K562 (cell line): ENCODE results near the gene BRD3. TPM values are rescaled to one million over a fixed set of nuclear protein-coding genes. Genes with fewer than 3 reads are reported as not detected.

Experiments
- HBP1 ChIP-seq: fragments of 450-650 bp; formaldehyde crosslinking; IDR thresholded peaks from 2 replicates; pipeline ENCODE4 v1.4.0; 2022; ENCODE audit warnings: missing genetic modification characterization
- MBD2 ChIP-seq: sonication (generic); IDR thresholded peaks from 2 replicates; pipeline ENCODE4 v1.6.1; 2016; ENCODE audit warnings: low read depth, borderline replicate concordance
- SMC3 ChIP-seq: conservative IDR thresholded peaks from 2 replicates; pipeline ENCODE4 v1.6.1; 2011; ENCODE audit warnings: low read depth, low read length, improper control_type of control experiment; ENCODE audit not compliant: insufficient read depth
- TBP ChIP-seq: optimal IDR thresholded peaks from 2 replicates; pipeline ENCODE3; 2011; ENCODE audit warnings: low read depth, low read length, improper control_type of control experiment
- WHSC1 ChIP-seq: IDR thresholded peaks from one replicate; pipeline ENCODE4 v1.6.1; 2012; ENCODE audit warnings: low read length, control low read depth, inconsistent platforms
- XRCC3 ChIP-seq: fragments of 450-650 bp; IDR thresholded peaks from 2 replicates; pipeline ENCODE4 v1.6.1; 2017; ENCODE audit warnings: mild to moderate bottlenecking, moderate library complexity
- ZFPM2 ChIP-seq: fragments of 250-450 bp; sonication (Bioruptor Pico); IDR thresholded peaks from 2 replicates; pipeline ENCODE4 v1.5.1; 2022; ENCODE audit warnings: mild to moderate bottlenecking
- ZNF165 ChIP-seq: fragments of 250-450 bp; sonication (Bioruptor Pico); IDR thresholded peaks from 2 replicates; pipeline ENCODE4 v1.4.0; 2020; ENCODE audit warnings: borderline replicate concordance
- ZNF395 ChIP-seq: fragments of 200-800 bp; sonication (Bioruptor generic); IDR thresholded peaks from 2 replicates; pipeline ENCODE4 v1.6.1; 2017; ENCODE audit warnings: missing genetic modification characterization, missing compliant biosample characterization
- ZNF75A ChIP-seq: fragments of 450-650 bp; formaldehyde crosslinking; IDR thresholded peaks from 2 replicates; pipeline ENCODE4 v1.4.0; 2020; ENCODE audit warnings: mild to moderate bottlenecking
- polyA plus RNA-seq, 8 experiments: library from polyadenylated mRNA; depleted of rRNA in 4 of 8; stranded (reverse) in 5 of 8; unstranded in 3 of 8; fragments of >200 nt; fragmentation: Nextera tagmentation in 2 of 8; fragmentation: Illumina TruSeq in 1 of 8; extraction: Ambion mirVana in 2 of 8; extraction: Trizol in 1 of 8; gene quantifications; 2 replicates each; pipeline versions ENCODE4 v1.2.1 to v1.2.3, GENCODE V29; 2011 to 2014; ENCODE audit warnings: inconsistent platforms in 1 of 8, missing spikeins in 1 of 8
- total RNA-seq, 7 experiments: library from RNA; depleted of rRNA in 6 of 7; stranded (reverse); fragments of >200 nt in 6 of 7; fragmentation: Illumina TruSeq in 2 of 7; extraction: Trizol in 2 of 7; gene quantifications; 2 replicates each; pipeline versions ENCODE4 v1.2.1 to v1.2.3, GENCODE V29; 2011 to 2021; ENCODE audit warnings: low replicate concordance in 1 of 7
- TF ChIP-seq, protein P1 (sequence below): sonication (generic); formaldehyde crosslinking; IDR thresholded peaks from 2 replicates; pipeline ENCODE4 v1.8.1; 2023; ENCODE audit warnings: mild to moderate bottlenecking, missing genetic modification reagents
- TF ChIP-seq, protein P2 (sequence below): fragments of 450-650 bp; IDR thresholded peaks from 2 replicates; pipeline ENCODE4 v1.6.1; 2016; ENCODE audit warnings: mild to moderate bottlenecking, moderate library complexity

Gene BRD3
- total and polyA plus RNA-seq, 9 of the 15 experiments (the other 6 are each of a cell fraction or from before 2014, with no cell fraction given): 0.82 to 37.1 (median 4.2) TPM

GRCh38 chr9:134067904-134068743 lies at the start of gene BRD3 (continued):
- TF ChIP-seq, protein P1, sequence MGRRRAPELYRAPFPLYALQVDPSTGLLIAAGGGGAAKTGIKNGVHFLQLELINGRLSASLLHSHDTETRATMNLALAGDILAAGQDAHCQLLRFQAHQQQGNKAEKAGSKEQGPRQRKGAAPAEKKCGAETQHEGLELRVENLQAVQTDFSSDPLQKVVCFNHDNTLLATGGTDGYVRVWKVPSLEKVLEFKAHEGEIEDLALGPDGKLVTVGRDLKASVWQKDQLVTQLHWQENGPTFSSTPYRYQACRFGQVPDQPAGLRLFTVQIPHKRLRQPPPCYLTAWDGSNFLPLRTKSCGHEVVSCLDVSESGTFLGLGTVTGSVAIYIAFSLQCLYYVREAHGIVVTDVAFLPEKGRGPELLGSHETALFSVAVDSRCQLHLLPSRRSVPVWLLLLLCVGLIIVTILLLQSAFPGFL: no peak
- TF ChIP-seq TBP: peak; percentile 52
- TF ChIP-seq ZNF165: no peak
- no peak for TF ChIP-seq XRCC3
- TF ChIP-seq MBD2: no peak
- TF ChIP-seq WHSC1: no peak
- TF ChIP-seq, protein P2, sequence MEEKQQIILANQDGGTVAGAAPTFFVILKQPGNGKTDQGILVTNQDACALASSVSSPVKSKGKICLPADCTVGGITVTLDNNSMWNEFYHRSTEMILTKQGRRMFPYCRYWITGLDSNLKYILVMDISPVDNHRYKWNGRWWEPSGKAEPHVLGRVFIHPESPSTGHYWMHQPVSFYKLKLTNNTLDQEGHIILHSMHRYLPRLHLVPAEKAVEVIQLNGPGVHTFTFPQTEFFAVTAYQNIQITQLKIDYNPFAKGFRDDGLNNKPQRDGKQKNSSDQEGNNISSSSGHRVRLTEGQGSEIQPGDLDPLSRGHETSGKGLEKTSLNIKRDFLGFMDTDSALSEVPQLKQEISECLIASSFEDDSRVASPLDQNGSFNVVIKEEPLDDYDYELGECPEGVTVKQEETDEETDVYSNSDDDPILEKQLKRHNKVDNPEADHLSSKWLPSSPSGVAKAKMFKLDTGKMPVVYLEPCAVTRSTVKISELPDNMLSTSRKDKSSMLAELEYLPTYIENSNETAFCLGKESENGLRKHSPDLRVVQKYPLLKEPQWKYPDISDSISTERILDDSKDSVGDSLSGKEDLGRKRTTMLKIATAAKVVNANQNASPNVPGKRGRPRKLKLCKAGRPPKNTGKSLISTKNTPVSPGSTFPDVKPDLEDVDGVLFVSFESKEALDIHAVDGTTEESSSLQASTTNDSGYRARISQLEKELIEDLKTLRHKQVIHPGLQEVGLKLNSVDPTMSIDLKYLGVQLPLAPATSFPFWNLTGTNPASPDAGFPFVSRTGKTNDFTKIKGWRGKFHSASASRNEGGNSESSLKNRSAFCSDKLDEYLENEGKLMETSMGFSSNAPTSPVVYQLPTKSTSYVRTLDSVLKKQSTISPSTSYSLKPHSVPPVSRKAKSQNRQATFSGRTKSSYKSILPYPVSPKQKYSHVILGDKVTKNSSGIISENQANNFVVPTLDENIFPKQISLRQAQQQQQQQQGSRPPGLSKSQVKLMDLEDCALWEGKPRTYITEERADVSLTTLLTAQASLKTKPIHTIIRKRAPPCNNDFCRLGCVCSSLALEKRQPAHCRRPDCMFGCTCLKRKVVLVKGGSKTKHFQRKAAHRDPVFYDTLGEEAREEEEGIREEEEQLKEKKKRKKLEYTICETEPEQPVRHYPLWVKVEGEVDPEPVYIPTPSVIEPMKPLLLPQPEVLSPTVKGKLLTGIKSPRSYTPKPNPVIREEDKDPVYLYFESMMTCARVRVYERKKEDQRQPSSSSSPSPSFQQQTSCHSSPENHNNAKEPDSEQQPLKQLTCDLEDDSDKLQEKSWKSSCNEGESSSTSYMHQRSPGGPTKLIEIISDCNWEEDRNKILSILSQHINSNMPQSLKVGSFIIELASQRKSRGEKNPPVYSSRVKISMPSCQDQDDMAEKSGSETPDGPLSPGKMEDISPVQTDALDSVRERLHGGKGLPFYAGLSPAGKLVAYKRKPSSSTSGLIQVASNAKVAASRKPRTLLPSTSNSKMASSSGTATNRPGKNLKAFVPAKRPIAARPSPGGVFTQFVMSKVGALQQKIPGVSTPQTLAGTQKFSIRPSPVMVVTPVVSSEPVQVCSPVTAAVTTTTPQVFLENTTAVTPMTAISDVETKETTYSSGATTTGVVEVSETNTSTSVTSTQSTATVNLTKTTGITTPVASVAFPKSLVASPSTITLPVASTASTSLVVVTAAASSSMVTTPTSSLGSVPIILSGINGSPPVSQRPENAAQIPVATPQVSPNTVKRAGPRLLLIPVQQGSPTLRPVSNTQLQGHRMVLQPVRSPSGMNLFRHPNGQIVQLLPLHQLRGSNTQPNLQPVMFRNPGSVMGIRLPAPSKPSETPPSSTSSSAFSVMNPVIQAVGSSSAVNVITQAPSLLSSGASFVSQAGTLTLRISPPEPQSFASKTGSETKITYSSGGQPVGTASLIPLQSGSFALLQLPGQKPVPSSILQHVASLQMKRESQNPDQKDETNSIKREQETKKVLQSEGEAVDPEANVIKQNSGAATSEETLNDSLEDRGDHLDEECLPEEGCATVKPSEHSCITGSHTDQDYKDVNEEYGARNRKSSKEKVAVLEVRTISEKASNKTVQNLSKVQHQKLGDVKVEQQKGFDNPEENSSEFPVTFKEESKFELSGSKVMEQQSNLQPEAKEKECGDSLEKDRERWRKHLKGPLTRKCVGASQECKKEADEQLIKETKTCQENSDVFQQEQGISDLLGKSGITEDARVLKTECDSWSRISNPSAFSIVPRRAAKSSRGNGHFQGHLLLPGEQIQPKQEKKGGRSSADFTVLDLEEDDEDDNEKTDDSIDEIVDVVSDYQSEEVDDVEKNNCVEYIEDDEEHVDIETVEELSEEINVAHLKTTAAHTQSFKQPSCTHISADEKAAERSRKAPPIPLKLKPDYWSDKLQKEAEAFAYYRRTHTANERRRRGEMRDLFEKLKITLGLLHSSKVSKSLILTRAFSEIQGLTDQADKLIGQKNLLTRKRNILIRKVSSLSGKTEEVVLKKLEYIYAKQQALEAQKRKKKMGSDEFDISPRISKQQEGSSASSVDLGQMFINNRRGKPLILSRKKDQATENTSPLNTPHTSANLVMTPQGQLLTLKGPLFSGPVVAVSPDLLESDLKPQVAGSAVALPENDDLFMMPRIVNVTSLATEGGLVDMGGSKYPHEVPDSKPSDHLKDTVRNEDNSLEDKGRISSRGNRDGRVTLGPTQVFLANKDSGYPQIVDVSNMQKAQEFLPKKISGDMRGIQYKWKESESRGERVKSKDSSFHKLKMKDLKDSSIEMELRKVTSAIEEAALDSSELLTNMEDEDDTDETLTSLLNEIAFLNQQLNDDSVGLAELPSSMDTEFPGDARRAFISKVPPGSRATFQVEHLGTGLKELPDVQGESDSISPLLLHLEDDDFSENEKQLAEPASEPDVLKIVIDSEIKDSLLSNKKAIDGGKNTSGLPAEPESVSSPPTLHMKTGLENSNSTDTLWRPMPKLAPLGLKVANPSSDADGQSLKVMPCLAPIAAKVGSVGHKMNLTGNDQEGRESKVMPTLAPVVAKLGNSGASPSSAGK: no peak
- TF ChIP-seq HBP1 (CRISPR knock-in tag): no peak
- TF ChIP-seq ZNF395 (CRISPR knock-in tag): peak; percentile 96
- TF ChIP-seq ZNF75A: no peak
- no peak for TF ChIP-seq ZFPM2 (CRISPR knock-in tag)
- no peak for TF ChIP-seq SMC3
